WTC11 (cell line): Measurements from ENCODE around the gene CNKSR3. TPM values are rescaled to one million over a fixed set of nuclear protein-coding genes. Genes with fewer than 3 reads are reported as not detected.

Experiments used
- ATAC-seq: fragments of 200-7000 bp; cut with Tn5 transposase; 2 replicates; pipeline ENCODE4 v1.10.0; 2021; ENCODE audit warnings: mild to moderate bottlenecking, moderate library complexity
- CTCF ChIA-PET: fragments of 300-600 bp; sonication (Branson Sonifier 250); formaldehyde crosslinking; loops from one replicate; lab custom pipeline; 2021; ENCODE audit warnings: antibody characterized with exemption; lab: Charles Lee
- POLR2A ChIA-PET: fragments of 350-600 bp; sonication (Branson Sonifier 250); formaldehyde crosslinking; loops from one replicate; lab custom pipeline; 2021; ENCODE audit warnings: antibody characterized with exemption; lab: Charles Lee
- DNase-seq: peaks from one replicate; pipeline ENCODE4 v3.0.0; 2021; ENCODE audit warnings: low spot score
- H3K27ac Mint-ChIP-seq: 2 replicates; pipeline ENCODE4 v1.8.0; 2021; ENCODE audit warnings: mixed read lengths
- H3K27me3 Mint-ChIP-seq: 2 replicates; pipeline ENCODE4 v1.8.0; 2021; ENCODE audit warnings: low read depth, mild to moderate bottlenecking, moderate library complexity, mixed read lengths
- H3K36me3 Mint-ChIP-seq: 2 replicates; pipeline ENCODE4 v1.8.0; 2021; ENCODE audit warnings: mixed read lengths
- H3K4me1 Mint-ChIP-seq: 2 replicates; pipeline ENCODE4 v1.8.0; 2022; ENCODE audit warnings: mixed read lengths
- H3K4me3 Mint-ChIP-seq: 2 replicates; pipeline ENCODE4 v1.8.0; 2021; ENCODE audit warnings: mild to moderate bottlenecking, moderate library complexity, mixed read lengths
- H3K9me3 Mint-ChIP-seq: 2 replicates; pipeline ENCODE4 v1.8.0; 2021; ENCODE audit warnings: mixed read lengths
- ATF1 ChIP-seq: sonication (generic); formaldehyde crosslinking; IDR thresholded peaks from 2 replicates; pipeline ENCODE4 v1.8.1; 2023; ENCODE audit warnings: mild to moderate bottlenecking, moderate library complexity, missing genetic modification reagents
- CREM ChIP-seq: sonication (generic); formaldehyde crosslinking; IDR thresholded peaks from 2 replicates; pipeline ENCODE4 v1.8.1; 2022; ENCODE audit warnings: mild to moderate bottlenecking, missing genetic modification reagents, moderate library complexity
- ELF4 ChIP-seq: sonication (generic); formaldehyde crosslinking; IDR thresholded peaks from 2 replicates; pipeline ENCODE4 v1.8.1; 2022; ENCODE audit warnings: low read depth, mild to moderate bottlenecking, moderate library complexity, missing genetic modification reagents
- EMX1 ChIP-seq: fragments of 250-450 bp; sonication (Bioruptor Pico); IDR thresholded peaks from 2 replicates; pipeline ENCODE4 v1.8.0; 2021; ENCODE audit warnings: mild to moderate bottlenecking
- IRF2 ChIP-seq: sonication (generic); formaldehyde crosslinking; IDR thresholded peaks from 2 replicates; pipeline ENCODE4 v1.8.0; 2022; ENCODE audit warnings: low read depth, missing genetic modification reagents, borderline replicate concordance
- MXD4 ChIP-seq: fragments of 250-450 bp; sonication (Bioruptor Pico); IDR thresholded peaks from 2 replicates; pipeline ENCODE4 v1.8.0; 2021; ENCODE audit warnings: mild to moderate bottlenecking, moderate library complexity, borderline replicate concordance
- NFYB ChIP-seq: sonication (generic); formaldehyde crosslinking; conservative IDR thresholded peaks from 2 replicates; pipeline ENCODE4 v1.8.0; 2022; ENCODE audit warnings: low read depth, missing genetic modification reagents
- SMAD4 ChIP-seq: sonication (generic); formaldehyde crosslinking; IDR thresholded peaks from 2 replicates; pipeline ENCODE4 v1.8.0; 2022; ENCODE audit warnings: mild to moderate bottlenecking, missing genetic modification reagents
- SP1 ChIP-seq: sonication (generic); formaldehyde crosslinking; conservative IDR thresholded peaks from 2 replicates; pipeline ENCODE4 v1.8.1; 2022; ENCODE audit warnings: missing genetic modification reagents
- total RNA-seq: library from RNA; stranded (reverse); gene quantifications from 3 replicates; pipeline ENCODE4 v1.2.3, GENCODE V29; 2021
- TF ChIP-seq, protein P1 (sequence below): sonication (generic); formaldehyde crosslinking; IDR thresholded peaks from 2 replicates; pipeline ENCODE4 v1.8.0; 2023; ENCODE audit warnings: mild to moderate bottlenecking, missing genetic modification reagents
- TF ChIP-seq, protein P2 (sequence below): fragments of 250-450 bp; sonication (Bioruptor Pico); IDR thresholded peaks from 2 replicates; pipeline ENCODE4 v2.1.2; 2022; ENCODE audit warnings: mild to moderate bottlenecking, moderate library complexity
- TF ChIP-seq, protein P3 (sequence below): sonication (generic); formaldehyde crosslinking; IDR thresholded peaks from 2 replicates; pipeline ENCODE4 v1.8.0; 2023; ENCODE audit warnings: missing genetic modification reagents, mild to moderate bottlenecking, borderline replicate concordance
- TF ChIP-seq, protein P4 (sequence below): fragments of 250-450 bp; sonication (Bioruptor Pico); IDR thresholded peaks from 2 replicates; pipeline ENCODE4 v1.9.0; 2021; ENCODE audit warnings: moderate library complexity, mild to moderate bottlenecking, inconsistent platforms, borderline replicate concordance
- TF ChIP-seq, protein P5 (sequence below): fragments of 250-450 bp; sonication (Bioruptor Pico); IDR thresholded peaks from 2 replicates; pipeline ENCODE4 v1.9.0; 2021; ENCODE audit warnings: mild to moderate bottlenecking
- TF ChIP-seq, protein P6 (sequence below): fragments of 250-450 bp; sonication (Bioruptor Pico); IDR thresholded peaks from 2 replicates; pipeline ENCODE4 v1.9.0; 2021; ENCODE audit warnings: mild to moderate bottlenecking, borderline replicate concordance
- TF ChIP-seq, protein P7 (sequence below): sonication (generic); formaldehyde crosslinking; IDR thresholded peaks from 2 replicates; pipeline ENCODE4 v1.8.1; 2023; ENCODE audit warnings: mild to moderate bottlenecking, missing genetic modification reagents, moderate library complexity

Gene CNKSR3
- total RNA-seq, 1 experiment from 2014 or later, result 5.7 TPM

DNA sequence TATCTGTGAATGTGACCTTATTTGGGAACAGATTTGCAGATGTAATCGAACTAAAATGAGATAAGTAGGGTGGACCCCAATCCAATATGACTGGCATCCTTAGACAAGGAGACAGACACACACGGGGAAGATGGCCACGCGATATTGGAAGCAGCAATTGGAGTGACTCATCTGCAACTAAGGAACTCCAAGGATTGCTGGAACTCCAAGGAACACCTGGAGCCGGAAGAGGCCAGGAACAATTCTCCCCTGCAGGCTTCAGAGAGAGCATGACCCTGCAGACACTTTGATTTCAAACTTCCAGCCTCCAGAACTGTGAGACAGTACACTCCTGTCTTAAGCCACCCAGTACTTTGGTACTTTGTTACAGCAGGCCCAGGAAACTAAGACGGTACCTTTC lies 19.5 kb upstream of the CNKSR3 start:
- H3K27me3 Mint-ChIP-seq, result no peaks in the 10 kb centered on the region
- CTCF ChIA-PET, result no interaction called here
- H3K4me1 Mint-ChIP-seq, result no peaks in the 10 kb centered on the region
- no peak for TF ChIP-seq CREM (CRISPR knock-in tag)
- TF ChIP-seq NFYB (CRISPR knock-in tag), result no peak
- TF ChIP-seq, all 79 proteins: peak for 0
- DNase-seq (no peak), ATAC-seq (no peak)
- Mint-ChIP-seq H3K4me3 (no peak overlapping the region), H3K9me3 (no peaks in the 10 kb centered on the region), H3K27ac (no peak overlapping the region), H3K36me3 (no peaks in the 10 kb centered on the region)
- POLR2A ChIA-PET, result no interaction called here

DNA sequence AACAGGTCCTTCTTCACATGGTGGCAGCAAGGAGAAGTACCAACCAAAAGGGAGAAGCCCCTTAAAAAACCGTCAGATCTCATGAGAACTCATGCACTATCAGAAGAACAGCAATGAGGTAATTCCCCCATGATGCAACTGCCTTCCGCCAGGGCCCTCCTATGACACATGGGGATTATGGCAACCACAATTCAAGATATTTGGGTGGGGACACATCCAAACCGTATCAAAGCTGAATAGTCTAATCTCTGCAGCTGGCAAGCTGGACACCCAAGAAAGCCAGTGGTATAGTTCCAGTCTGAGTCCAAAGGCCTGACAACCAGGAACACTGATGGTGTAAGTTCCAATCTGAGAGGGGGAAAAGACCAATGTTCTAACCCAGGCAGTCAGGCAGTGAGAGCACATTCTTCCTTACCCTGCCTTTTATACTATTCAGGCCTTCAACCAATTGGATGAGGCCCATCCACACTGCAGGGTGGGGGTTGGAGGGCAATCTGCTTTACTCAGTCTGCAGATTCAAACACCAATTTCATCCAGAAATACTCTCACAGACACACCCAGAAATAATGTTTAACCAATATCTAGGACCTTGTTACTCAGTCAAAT lies 17.9 kb upstream of the CNKSR3 start:
- no peaks in the 10 kb centered on the region for H3K27me3 Mint-ChIP-seq
- H3K4me1 Mint-ChIP-seq, result no peaks in the 10 kb centered on the region
- DNase-seq, result no peak
- TF ChIP-seq, protein P1, sequence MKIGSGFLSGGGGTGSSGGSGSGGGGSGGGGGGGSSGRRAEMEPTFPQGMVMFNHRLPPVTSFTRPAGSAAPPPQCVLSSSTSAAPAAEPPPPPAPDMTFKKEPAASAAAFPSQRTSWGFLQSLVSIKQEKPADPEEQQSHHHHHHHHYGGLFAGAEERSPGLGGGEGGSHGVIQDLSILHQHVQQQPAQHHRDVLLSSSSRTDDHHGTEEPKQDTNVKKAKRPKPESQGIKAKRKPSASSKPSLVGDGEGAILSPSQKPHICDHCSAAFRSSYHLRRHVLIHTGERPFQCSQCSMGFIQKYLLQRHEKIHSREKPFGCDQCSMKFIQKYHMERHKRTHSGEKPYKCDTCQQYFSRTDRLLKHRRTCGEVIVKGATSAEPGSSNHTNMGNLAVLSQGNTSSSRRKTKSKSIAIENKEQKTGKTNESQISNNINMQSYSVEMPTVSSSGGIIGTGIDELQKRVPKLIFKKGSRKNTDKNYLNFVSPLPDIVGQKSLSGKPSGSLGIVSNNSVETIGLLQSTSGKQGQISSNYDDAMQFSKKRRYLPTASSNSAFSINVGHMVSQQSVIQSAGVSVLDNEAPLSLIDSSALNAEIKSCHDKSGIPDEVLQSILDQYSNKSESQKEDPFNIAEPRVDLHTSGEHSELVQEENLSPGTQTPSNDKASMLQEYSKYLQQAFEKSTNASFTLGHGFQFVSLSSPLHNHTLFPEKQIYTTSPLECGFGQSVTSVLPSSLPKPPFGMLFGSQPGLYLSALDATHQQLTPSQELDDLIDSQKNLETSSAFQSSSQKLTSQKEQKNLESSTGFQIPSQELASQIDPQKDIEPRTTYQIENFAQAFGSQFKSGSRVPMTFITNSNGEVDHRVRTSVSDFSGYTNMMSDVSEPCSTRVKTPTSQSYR (CRISPR knock-in tag), result no peak
- TF ChIP-seq, protein P2, sequence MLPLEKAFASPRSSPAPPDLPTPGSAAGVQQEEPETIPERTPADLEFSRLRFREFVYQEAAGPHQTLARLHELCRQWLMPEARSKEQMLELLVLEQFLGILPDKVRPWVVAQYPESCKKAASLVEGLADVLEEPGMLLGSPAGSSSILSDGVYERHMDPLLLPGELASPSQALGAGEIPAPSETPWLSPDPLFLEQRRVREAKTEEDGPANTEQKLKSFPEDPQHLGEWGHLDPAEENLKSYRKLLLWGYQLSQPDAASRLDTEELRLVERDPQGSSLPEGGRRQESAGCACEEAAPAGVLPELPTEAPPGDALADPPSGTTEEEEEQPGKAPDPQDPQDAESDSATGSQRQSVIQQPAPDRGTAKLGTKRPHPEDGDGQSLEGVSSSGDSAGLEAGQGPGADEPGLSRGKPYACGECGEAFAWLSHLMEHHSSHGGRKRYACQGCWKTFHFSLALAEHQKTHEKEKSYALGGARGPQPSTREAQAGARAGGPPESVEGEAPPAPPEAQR (CRISPR knock-in tag), result no peak
- TF ChIP-seq ATF1 (CRISPR knock-in tag) (no peak), ELF4 (CRISPR knock-in tag) (no peak), IRF2 (no peak), MXD4 (CRISPR knock-in tag) (no peak), SP1 (CRISPR knock-in tag) (no peak), CREM (CRISPR knock-in tag) (no peak), EMX1 (CRISPR knock-in tag) (no peak), SMAD4 (CRISPR knock-in tag) (no peak)
- TF ChIP-seq, protein P3, sequence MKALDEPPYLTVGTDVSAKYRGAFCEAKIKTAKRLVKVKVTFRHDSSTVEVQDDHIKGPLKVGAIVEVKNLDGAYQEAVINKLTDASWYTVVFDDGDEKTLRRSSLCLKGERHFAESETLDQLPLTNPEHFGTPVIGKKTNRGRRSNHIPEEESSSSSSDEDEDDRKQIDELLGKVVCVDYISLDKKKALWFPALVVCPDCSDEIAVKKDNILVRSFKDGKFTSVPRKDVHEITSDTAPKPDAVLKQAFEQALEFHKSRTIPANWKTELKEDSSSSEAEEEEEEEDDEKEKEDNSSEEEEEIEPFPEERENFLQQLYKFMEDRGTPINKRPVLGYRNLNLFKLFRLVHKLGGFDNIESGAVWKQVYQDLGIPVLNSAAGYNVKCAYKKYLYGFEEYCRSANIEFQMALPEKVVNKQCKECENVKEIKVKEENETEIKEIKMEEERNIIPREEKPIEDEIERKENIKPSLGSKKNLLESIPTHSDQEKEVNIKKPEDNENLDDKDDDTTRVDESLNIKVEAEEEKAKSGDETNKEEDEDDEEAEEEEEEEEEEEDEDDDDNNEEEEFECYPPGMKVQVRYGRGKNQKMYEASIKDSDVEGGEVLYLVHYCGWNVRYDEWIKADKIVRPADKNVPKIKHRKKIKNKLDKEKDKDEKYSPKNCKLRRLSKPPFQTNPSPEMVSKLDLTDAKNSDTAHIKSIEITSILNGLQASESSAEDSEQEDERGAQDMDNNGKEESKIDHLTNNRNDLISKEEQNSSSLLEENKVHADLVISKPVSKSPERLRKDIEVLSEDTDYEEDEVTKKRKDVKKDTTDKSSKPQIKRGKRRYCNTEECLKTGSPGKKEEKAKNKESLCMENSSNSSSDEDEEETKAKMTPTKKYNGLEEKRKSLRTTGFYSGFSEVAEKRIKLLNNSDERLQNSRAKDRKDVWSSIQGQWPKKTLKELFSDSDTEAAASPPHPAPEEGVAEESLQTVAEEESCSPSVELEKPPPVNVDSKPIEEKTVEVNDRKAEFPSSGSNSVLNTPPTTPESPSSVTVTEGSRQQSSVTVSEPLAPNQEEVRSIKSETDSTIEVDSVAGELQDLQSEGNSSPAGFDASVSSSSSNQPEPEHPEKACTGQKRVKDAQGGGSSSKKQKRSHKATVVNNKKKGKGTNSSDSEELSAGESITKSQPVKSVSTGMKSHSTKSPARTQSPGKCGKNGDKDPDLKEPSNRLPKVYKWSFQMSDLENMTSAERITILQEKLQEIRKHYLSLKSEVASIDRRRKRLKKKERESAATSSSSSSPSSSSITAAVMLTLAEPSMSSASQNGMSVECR (CRISPR knock-in tag), result no peak
- TF ChIP-seq, protein P4, sequence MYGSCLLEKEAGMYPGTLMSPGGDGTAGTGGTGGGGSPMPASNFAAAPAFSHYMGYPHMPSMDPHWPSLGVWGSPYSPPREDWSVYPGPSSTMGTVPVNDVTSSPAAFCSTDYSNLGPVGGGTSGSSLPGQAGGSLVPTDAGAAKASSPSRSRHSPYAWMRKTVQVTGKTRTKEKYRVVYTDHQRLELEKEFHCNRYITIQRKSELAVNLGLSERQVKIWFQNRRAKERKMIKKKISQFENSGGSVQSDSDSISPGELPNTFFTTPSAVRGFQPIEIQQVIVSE (CRISPR knock-in tag), result no peak
- TF ChIP-seq, protein P5, sequence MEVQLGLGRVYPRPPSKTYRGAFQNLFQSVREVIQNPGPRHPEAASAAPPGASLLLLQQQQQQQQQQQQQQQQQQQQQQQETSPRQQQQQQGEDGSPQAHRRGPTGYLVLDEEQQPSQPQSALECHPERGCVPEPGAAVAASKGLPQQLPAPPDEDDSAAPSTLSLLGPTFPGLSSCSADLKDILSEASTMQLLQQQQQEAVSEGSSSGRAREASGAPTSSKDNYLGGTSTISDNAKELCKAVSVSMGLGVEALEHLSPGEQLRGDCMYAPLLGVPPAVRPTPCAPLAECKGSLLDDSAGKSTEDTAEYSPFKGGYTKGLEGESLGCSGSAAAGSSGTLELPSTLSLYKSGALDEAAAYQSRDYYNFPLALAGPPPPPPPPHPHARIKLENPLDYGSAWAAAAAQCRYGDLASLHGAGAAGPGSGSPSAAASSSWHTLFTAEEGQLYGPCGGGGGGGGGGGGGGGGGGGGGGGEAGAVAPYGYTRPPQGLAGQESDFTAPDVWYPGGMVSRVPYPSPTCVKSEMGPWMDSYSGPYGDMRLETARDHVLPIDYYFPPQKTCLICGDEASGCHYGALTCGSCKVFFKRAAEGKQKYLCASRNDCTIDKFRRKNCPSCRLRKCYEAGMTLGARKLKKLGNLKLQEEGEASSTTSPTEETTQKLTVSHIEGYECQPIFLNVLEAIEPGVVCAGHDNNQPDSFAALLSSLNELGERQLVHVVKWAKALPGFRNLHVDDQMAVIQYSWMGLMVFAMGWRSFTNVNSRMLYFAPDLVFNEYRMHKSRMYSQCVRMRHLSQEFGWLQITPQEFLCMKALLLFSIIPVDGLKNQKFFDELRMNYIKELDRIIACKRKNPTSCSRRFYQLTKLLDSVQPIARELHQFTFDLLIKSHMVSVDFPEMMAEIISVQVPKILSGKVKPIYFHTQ (CRISPR knock-in tag), result no peak
- TF ChIP-seq, protein P6, sequence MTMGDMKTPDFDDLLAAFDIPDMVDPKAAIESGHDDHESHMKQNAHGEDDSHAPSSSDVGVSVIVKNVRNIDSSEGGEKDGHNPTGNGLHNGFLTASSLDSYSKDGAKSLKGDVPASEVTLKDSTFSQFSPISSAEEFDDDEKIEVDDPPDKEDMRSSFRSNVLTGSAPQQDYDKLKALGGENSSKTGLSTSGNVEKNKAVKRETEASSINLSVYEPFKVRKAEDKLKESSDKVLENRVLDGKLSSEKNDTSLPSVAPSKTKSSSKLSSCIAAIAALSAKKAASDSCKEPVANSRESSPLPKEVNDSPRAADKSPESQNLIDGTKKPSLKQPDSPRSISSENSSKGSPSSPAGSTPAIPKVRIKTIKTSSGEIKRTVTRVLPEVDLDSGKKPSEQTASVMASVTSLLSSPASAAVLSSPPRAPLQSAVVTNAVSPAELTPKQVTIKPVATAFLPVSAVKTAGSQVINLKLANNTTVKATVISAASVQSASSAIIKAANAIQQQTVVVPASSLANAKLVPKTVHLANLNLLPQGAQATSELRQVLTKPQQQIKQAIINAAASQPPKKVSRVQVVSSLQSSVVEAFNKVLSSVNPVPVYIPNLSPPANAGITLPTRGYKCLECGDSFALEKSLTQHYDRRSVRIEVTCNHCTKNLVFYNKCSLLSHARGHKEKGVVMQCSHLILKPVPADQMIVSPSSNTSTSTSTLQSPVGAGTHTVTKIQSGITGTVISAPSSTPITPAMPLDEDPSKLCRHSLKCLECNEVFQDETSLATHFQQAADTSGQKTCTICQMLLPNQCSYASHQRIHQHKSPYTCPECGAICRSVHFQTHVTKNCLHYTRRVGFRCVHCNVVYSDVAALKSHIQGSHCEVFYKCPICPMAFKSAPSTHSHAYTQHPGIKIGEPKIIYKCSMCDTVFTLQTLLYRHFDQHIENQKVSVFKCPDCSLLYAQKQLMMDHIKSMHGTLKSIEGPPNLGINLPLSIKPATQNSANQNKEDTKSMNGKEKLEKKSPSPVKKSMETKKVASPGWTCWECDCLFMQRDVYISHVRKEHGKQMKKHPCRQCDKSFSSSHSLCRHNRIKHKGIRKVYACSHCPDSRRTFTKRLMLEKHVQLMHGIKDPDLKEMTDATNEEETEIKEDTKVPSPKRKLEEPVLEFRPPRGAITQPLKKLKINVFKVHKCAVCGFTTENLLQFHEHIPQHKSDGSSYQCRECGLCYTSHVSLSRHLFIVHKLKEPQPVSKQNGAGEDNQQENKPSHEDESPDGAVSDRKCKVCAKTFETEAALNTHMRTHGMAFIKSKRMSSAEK (CRISPR knock-in tag), result no peak
- TF ChIP-seq, protein P7, sequence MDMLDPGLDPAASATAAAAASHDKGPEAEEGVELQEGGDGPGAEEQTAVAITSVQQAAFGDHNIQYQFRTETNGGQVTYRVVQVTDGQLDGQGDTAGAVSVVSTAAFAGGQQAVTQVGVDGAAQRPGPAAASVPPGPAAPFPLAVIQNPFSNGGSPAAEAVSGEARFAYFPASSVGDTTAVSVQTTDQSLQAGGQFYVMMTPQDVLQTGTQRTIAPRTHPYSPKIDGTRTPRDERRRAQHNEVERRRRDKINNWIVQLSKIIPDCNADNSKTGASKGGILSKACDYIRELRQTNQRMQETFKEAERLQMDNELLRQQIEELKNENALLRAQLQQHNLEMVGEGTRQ (CRISPR knock-in tag), result no peak

More for the DNA sequence above, 17.9 kb upstream of the CNKSR3 start:
- no peak overlapping the region for H3K27ac Mint-ChIP-seq
- ChIA-PET CTCF (no interaction called here), POLR2A (no interaction called here)
- 0 out of 2 replicates have a peak, but pooled peaks cover 6% of the 10 kb centered on the region for H3K9me3 Mint-ChIP-seq
- ATAC-seq, result no peak
- H3K36me3 Mint-ChIP-seq, result no peaks in the 10 kb centered on the region
- no peak overlapping the region for H3K4me3 Mint-ChIP-seq
